Measurements from ENCODE around the gene GPR25. TPM values are rescaled to one million over a fixed set of nuclear protein-coding genes. Genes with fewer than 3 reads are reported as not detected.
A peak's percentile ranks its signal among the peaks of the same experiment; 100 is the strongest.

Gene GPR25
- not detected for total RNA-seq
- long read RNA-seq: 0 reads

- DNase-seq (no peak), ATAC-seq (no peak)
- intact Hi-C loops (cut with micrococcal nuclease): no loop called here
Measured at GRCh38 chr1:200872446-200873115, at the start of gene GPR25. GPR25 (plus strand) TSS chr1:200872981; CDS start chr1:200873038, 57 bp downstream.

GRCh38 chr1:200831091-200831490, 41.7 kb upstream of the GPR25 start:
- ATAC-seq (no peak), DNase-seq (no peak)
- intact Hi-C loops (cut with micrococcal nuclease): loop anchor here (10.0 kb wide), 1 partner anchor 206 kb away; the partner anchor contains the start of gene KIF14

GRCh38 chr1:200834383-200834782, 38.4 kb upstream of the GPR25 start:
- intact Hi-C loops (cut with micrococcal nuclease): loop anchor here (10.0 kb wide), 1 partner anchor 210 kb away; the partner anchor contains the start of gene KIF14
- no peak for ATAC-seq
- no peak for DNase-seq

DNA sequence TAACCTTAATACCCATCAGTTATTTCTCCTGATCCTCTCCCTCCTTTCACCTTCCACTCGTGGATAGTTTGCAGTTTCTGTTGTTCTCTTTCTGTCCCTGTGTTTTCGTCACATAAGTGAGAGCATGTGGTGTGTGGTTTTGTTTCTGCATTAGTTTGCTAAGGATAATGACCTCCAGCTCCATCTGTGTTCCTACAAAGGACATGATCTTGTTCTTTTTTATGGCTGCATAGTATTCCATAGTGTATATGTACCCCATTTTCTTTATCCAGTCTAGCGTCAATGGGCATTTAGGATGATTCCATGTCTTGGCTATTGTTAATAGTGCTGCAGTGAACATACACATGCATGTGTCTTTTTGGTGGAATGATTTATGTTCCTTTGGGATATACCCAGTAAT, 36.6 kb upstream of the GPR25 start:
- intact Hi-C loops (cut with micrococcal nuclease): loop anchor here (10.0 kb wide), 1 partner anchor 211 kb away; the partner anchor contains the start of gene KIF14
- ATAC-seq (no peak), DNase-seq (no peak)

DNA sequence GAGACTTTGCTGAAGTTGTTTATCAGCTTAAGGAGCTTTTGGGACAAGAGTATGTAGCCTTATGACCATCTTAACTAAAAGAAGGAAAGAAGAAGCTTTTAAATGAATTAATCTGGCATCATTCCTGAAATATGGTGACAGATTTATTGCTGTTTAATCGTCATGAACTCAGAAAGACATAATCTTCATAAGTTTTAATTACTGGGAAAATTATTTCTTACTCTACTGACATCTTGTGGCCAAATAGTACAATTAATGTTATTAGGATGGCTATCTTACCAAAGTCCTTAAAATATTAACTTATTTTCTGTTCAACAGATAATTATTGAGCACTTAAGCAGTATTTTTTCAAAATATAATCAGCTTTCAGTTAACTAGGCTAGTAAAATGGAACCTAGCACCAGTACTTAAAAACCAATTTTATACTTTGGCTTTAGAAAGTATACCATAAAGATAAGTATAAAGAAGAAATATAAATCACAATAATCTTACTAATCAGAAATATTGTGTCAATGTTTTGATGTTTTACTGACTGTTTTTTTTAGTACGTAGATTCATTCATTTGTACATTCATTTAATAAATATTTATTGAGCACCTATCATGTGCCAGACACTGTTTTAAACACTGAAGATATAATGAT, 34.7 kb upstream of the GPR25 start:
- intact Hi-C loops (cut with micrococcal nuclease): loop anchor here (10.0 kb wide), 1 partner anchor 213 kb away; the partner anchor contains the start of gene KIF14
- DNase-seq (no peak), ATAC-seq (no peak)

DNA sequence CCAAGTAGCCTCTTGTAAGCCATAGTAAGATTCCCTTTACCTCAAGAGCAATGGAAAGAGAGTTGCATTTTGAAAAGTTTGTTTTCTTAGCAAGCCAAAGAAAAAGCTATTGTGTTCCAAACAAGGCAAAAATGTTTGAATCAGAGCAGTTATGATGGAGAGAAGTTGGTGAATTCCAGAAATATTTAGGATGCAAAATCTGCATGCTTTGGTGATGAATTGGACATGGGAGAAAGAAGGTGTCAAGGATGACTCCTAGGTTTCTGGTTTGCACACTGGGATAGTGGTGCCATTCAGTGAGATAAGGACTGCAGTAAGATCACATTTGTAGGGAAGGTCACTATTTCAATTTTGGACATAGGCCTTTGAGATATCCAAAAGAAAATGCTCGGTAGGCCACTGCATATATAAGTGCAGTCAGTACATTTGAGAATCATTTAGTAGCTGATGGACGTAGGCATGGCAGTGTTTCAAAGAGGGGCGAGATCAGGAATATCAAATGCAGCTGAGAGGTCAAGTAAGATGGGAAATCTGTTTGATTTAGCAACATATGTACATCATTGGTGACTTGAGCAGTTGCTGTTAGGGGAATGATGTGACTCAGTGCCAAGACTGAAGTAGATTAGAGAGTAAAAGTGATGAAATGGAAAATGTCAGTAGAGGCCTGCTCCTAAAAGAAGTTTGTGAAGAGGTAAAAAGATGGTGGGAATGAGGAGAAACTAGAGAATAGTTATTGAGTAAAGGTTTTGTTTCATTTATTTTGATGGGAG, 33.9 kb upstream of the GPR25 start:
- no peak for ATAC-seq

DNA sequence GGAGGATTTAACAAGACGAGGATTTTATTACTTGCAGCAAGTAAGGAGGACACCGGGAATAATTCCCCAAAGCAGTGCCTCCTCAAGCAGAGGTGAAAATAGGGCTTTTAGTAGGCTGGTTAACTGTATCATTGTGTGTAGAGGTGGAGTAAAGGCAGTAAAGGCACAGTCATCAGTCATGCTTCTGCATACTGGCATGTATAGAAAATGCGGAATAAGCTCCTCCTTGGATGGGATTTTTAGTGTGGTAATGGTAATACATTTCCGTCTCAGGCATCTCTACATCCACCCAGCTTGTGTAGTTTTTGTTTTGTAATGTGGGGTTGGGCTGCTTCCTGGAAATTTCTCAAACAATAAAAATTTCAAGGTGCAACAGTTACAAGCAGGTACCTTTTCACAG, 27.4 kb upstream of the GPR25 start:
- ATAC-seq (no peak), DNase-seq (no peak)
- intact Hi-C loops (cut with micrococcal nuclease): no loop called here

More for the DNA sequence above, 33.9 kb upstream of the GPR25 start:
- intact Hi-C loops (cut with micrococcal nuclease): loop anchor here (10.0 kb wide), 1 partner anchor 214 kb away; the partner anchor contains the start of gene KIF14
- DNase-seq: no peak

- ATAC-seq: no peak
- DNase-seq: no peak
- intact Hi-C loops (cut with micrococcal nuclease): no loop called here
Measured at GRCh38 chr1:200846398-200846797, 26.4 kb upstream of the GPR25 start.

DNA sequence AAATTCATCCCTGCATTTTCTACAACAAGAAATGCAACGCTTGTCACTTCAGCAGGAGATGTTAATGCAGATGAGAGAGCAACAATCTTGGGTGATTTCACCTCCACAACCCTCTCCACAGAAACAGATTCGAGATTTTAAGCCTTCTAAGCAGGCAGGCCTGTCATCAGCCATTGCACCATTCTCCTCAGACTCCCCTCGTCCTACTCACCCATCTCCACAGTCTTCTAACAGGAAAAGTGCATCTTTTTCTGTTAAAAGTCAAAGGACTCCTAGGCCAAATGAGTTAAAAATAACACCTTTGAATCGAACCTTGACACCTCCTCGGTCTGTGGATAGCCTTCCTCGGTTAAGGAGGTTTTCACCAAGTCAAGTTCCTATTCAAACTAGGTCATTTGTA, 23.4 kb upstream of the GPR25 start:
- no peak for ATAC-seq
- DNase-seq: no peak
- intact Hi-C loops (cut with micrococcal nuclease): no loop called here

- intact Hi-C loops (cut with micrococcal nuclease): no loop called here
- no peak for DNase-seq
Measured at GRCh38 chr1:200850554-200850953, 22.2 kb upstream of the GPR25 start.

DNA sequence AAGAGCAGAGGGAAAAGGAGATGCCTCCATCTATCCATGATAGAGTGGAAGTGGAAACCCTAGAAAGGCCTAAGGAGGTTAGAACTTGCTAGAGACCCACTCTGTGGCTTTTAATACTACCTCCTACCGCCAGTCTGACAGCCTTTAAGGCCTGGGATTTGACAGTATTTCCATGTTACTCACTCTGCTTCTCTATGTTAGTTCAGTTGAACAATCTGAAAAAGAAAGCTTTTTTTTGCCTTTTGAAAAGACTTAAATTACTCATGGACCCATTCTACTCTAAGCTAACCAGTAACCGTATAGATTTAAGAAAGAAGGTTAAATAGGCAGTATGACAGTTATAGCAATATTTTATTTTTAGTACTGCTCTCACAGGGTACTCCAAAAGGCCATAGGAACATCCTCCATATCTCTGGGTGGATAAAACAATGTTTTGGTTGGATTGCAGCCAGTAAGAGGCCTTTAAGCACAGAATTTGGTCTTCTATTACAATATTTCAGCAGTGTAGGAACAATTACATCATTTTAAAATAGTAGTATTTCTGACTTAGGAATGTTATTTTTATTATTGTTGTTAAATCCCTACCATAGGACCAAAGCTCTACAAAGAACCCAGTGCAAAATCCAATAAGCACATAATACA, 15.9 kb upstream of the GPR25 start:
- intact Hi-C loops (cut with micrococcal nuclease): no loop called here
- DNase-seq: no peak
- peak; percentile 46 for ATAC-seq

More at GRCh38 chr1:200850554-200850953, 22.2 kb upstream of the GPR25 start:
- no peak for ATAC-seq

- intact Hi-C loops (cut with micrococcal nuclease): no loop called here
- no peak for DNase-seq
- no peak for ATAC-seq
Measured at GRCh38 chr1:200857804-200858203, 15.0 kb upstream of the GPR25 start.

DNA sequence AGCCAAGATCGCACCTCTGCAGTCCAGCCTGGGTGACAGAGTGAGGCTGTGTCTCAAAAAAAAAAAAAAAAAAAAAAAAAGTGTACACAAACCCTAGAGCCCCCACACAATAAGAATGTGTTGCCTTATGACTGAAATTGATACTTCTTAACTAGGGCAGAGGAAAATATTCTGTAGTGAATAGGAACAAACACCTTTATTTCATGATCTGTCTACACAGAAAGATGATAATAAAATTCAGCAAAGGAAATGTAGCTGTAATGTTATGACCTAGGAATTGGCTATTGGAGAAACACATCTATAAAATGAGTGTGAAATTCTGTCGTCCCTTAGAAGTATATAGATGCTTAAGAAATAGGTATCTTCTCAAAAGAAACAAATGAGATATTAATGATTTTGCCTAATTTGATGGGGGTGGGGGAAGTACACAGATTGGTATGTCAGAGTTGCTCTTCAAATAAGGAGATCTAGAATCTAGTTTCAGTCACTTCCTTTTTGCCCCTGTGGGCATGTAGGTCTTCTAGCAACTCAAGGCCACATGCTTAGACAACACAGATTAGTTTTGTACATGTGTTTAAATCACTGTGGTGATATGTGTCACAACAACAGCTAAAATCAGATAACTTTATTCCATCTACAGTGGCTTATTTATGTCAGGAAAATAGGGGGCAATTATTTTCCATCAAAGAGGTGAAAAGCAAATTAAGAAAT, 10.7 kb upstream of the GPR25 start:
- DNase-seq: no peak
- no peak for ATAC-seq
- intact Hi-C loops (cut with micrococcal nuclease): no loop called here

DNA sequence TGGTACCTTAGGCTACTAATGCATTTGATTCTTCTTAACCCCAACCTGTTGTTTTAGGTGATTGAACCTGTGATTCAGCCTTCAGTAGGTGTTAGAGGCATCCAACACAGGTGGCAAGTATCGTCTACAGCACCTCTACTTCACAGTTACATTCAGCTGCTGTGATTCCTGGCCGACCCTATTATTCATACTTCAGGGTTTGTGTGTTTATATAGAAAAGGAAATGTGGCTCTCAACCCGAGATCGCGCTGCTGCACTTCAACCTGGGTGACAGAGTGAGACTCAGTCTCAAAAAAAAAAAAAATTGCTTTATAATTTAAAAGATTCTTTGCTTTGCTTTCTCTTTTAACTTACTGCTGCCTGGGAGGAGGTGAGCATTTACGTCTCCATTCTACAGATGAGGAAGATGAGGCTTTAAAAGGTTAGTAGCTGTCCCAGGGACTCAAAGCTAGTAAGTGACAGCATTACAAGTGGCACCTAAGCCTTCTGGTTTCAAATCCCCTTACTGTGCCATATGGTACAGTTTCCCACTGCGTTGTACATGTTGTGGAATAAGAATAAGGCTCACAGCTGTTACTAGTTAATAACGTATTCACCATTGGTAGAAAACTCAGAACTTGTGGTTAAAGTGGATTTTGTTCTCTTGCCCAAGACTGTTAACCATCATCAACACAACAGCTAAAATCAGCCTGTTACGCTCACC, 9.9 kb upstream of the GPR25 start:
- no peak for ATAC-seq
- intact Hi-C loops (cut with micrococcal nuclease): no loop called here

DNA sequence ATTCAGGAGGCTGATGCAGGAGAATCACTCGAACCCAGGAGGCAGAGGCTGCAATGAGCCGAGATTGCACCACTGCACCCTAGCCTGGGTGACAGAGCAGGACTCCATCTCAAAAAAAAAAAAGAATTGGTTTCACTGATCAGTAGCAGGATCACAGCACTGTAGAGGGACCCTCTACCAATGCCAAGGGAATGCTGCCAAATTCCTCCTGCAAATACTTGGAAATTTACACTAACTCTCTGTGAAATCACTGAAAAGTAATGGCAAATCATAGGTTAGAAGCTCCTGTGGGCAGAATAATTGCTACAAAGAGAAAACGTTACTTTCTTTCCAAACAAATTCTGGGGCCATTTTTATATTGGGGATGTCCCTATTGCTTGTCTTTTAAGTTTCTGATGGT, 6.7 kb upstream of the GPR25 start:
- intact Hi-C loops (cut with micrococcal nuclease): no loop called here

More for the DNA sequence above, 9.9 kb upstream of the GPR25 start:
- no peak for DNase-seq

DNA sequence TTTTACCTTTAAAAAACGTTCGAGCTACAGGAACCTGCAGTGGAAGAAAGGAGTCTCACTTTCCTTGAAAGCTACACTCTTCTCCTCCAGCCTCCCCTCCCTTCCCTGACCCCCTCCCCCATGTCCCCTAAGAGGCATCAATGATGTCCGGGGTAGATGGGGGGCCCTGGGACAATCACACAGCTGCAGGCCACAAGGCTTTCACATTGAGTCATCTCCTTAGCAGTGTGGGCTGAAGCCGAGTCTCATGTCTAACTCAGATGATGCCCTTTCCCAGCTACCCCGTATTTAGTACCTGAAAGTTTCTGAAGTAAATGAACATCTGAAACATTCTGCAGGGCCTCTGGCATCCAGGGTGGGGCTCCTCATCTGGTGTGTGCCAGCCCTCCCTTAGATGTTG, 6.3 kb upstream of the GPR25 start:
- no peak for ATAC-seq
- intact Hi-C loops (cut with micrococcal nuclease): no loop called here
- no peak for DNase-seq

More for the DNA sequence above, 6.7 kb upstream of the GPR25 start:
- ATAC-seq (no peak), DNase-seq (no peak)

- DNase-seq (no peak), ATAC-seq (peak; percentile 41)
- intact Hi-C loops (cut with micrococcal nuclease): no loop called here
Measured at GRCh38 chr1:200867018-200867811, 5.6 kb upstream of the GPR25 start.

All from left ventricle myocardium superior (tissue), 1 donor.